GM23338 (cell line): ENCODE results near the gene RGS16. TPM values are rescaled to one million over a fixed set of nuclear protein-coding genes. Genes with fewer than 3 reads are reported as not detected.

Experiments used
- CREB1 ChIP-seq: fragments of 250-450 bp; sonication (Bioruptor Pico); IDR thresholded peaks from 2 replicates; pipeline ENCODE4 v1.5.0; 2020; ENCODE audit warnings: low read depth, mild to moderate bottlenecking, moderate library complexity
- CTCF ChIP-seq, 2 experiments: fragments of 200-600 bp in 1 of 2; sonication (generic) in 1 of 2; conservative IDR thresholded peaks; 2 replicates each; pipeline versions ENCODE4 v1.5.1 to v1.6.1; 2016 to 2017; ENCODE audit warnings: antibody characterized with exemption in 2 of 2, low read depth in 2 of 2, mild to moderate bottlenecking in 2 of 2, moderate library complexity in 1 of 2
- ETS1 ChIP-seq: IDR thresholded peaks from 2 replicates; pipeline ENCODE4 v1.6.1; 2016; ENCODE audit warnings: antibody characterized with exemption
- EZH2phosphoT487 ChIP-seq: fragments of 200-600 bp; sonication (generic); IDR thresholded peaks from one replicate; pipeline ENCODE4 v1.8.1; 2018; ENCODE audit warnings: antibody characterized with exemption; ENCODE audit not compliant: unreplicated experiment
- JUNB ChIP-seq: IDR thresholded peaks from one replicate; pipeline ENCODE4 v1.6.1; 2016; ENCODE audit warnings: antibody characterized with exemption; ENCODE audit not compliant: unreplicated experiment
- POLR2AphosphoS5 ChIP-seq: IDR thresholded peaks from 2 replicates; pipeline ENCODE4 v1.6.1; 2016; ENCODE audit warnings: antibody characterized with exemption, low read depth
- REST ChIP-seq: IDR thresholded peaks from one replicate; pipeline ENCODE4 v1.6.1; 2018; ENCODE audit warnings: antibody characterized with exemption; ENCODE audit not compliant: unreplicated experiment
- STAT1 ChIP-seq: IDR thresholded peaks from one replicate; pipeline ENCODE4 v1.6.1; 2016; ENCODE audit warnings: antibody characterized with exemption; ENCODE audit not compliant: unreplicated experiment
- ZNF331 ChIP-seq: fragments of 250-450 bp; sonication (Bioruptor Pico); IDR thresholded peaks from 2 replicates; pipeline ENCODE4 v1.5.0; 2020; ENCODE audit warnings: low read depth, mild to moderate bottlenecking, moderate library complexity
- ZNF462 ChIP-seq: fragments of 250-450 bp; sonication (Bioruptor Pico); IDR thresholded peaks from 2 replicates; pipeline ENCODE4 v1.5.0; 2020; ENCODE audit warnings: mild to moderate bottlenecking, moderate library complexity
- polyA plus RNA-seq: library from polyadenylated mRNA; unstranded; fragments of >200 nt; fragmentation: Nextera tagmentation; extraction: Ambion mirVana; gene quantifications from 2 replicates; pipeline ENCODE4 v1.2.1, GENCODE V29; 2016
- total RNA-seq: library from RNA; depleted of rRNA; stranded (reverse); fragments of >200 nt; shearing (Covaris generic); gene quantifications from 2 replicates; pipeline ENCODE4 v1.2.3, GENCODE V29; 2014

RGS16 gene
- total and polyA plus RNA-seq, 2 experiments from 2014 or later: 15.4 to 31.6 TPM

GRCh38 chr1:182629080-182629479 lies 24.9 kb upstream of the RGS16 start (continued):
- no peak for TF ChIP-seq ZNF462 (CRISPR knock-in tag)
- TF ChIP-seq POLR2AphosphoS5: no peak
- no peak for TF ChIP-seq CREB1 (CRISPR knock-in tag)
- no peak for TF ChIP-seq ETS1
- TF ChIP-seq ZNF331 (CRISPR knock-in tag): no peak
- TF ChIP-seq JUNB: no peak
- no peak for TF ChIP-seq STAT1
- TF ChIP-seq REST: no peak
- TF ChIP-seq CTCF (conservative IDR thresholded peaks at IDR 0.05; ENCODE audit: low read depth in 2 of 2): no peak
- TF ChIP-seq EZH2phosphoT487: no peak
